ENCODE measurements around the gene ACOX2. TPM values are rescaled to one million over a fixed set of nuclear protein-coding genes. Genes with fewer than 3 reads are reported as not detected.

The ACOX2 gene
- total and polyA plus RNA-seq, 5 donors from 2014 or later, result not detected

DNA sequence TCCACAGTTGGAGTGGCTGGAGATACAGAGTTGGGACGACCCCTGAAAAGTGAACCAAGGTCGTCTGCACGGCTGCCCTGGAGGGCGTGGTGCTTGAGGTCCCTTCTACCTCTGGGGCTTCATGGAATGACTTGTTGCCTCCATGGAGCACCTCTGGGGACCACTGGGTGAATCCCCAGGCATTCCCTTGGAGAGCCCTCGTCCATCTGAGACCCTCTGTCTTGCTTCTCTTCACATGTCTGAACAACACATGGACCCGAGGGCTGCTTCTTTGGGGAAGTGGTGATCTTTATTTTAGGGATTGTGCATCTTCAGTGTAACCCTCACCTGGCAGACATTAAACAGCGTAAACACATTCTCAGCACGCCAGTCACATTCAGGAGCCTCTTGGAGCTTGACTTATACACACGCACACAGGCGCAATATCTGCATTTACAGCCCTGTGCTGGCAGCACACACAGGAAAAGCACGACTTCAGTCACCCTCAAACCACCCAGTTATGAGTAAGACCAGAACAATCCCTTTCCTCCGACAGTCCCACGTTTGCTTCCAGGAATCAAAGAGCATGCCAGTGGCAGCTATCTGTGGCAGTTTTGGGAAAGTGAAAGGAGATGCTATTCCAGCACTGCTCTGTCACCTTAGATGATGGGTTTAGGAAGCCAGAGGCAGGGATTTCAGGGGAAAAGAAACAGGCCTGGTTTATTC, 27.6 kb upstream of the ACOX2 start:
- H3K4me1 ChIP-seq (ENCODE audit: control insufficient read depth, insufficient read depth, low read length, poor library complexity, severe bottlenecking), result peaks cover 5% of the 10 kb centered on the region
- H3K27me3 ChIP-seq (ENCODE audit: control insufficient read depth, insufficient read depth, low read length), result no peaks in the 10 kb centered on the region
- peaks cover 0 to 8% (median under 1%) of the 10 kb centered on the region in 4 donors for H3K4me1 Mint-ChIP-seq
- no peaks in the 10 kb centered on the region for H3K36me3 ChIP-seq (ENCODE audit: control insufficient read depth, insufficient read depth, low read length)
- no peaks in the 10 kb centered on the region for H3K36me3 Mint-ChIP-seq
- DNase-seq (no peak), ATAC-seq (ENCODE audit: low read depth in 2 of 2) (no peak)
- H3K4me3 ChIP-seq (ENCODE audit: low read depth, low read length), result no peak overlapping the region
- H3K9me3 Mint-ChIP-seq, result no peaks in the 10 kb centered on the region
- no peak overlapping the region for H3K27ac ChIP-seq (ENCODE audit: insufficient read depth, low read length, poor library complexity, severe bottlenecking)
- H3K27ac Mint-ChIP-seq, result no peak overlapping the region
- no peaks in the 10 kb centered on the region for H3K9me3 ChIP-seq (ENCODE audit: control insufficient read depth in 2 of 2, low read length in 2 of 2)
- no peaks in the 10 kb centered on the region for H3K27me3 Mint-ChIP-seq
- no peak overlapping the region for H3K4me3 Mint-ChIP-seq

GRCh38 chr3:58564054-58564453, 27.1 kb upstream of the ACOX2 start:
- no peaks in the 10 kb centered on the region for H3K36me3 Mint-ChIP-seq
- Histone ChIP-seq H3K4me1 (ENCODE audit: control insufficient read depth, insufficient read depth, low read length, poor library complexity, severe bottlenecking) (peaks cover 5% of the 10 kb centered on the region), H3K36me3 (ENCODE audit: control insufficient read depth, insufficient read depth, low read length) (no peaks in the 10 kb centered on the region), H3K27ac (ENCODE audit: insufficient read depth, low read length, poor library complexity, severe bottlenecking) (no peak overlapping the region), H3K9me3 (ENCODE audit: control insufficient read depth in 2 of 2, low read length in 2 of 2) (no peaks in the 10 kb centered on the region), H3K4me3 (ENCODE audit: low read depth, low read length) (no peak overlapping the region), H3K27me3 (ENCODE audit: control insufficient read depth, insufficient read depth, low read length) (no peaks in the 10 kb centered on the region)
- H3K4me3 Mint-ChIP-seq, result no peak overlapping the region
- ATAC-seq (ENCODE audit: low read depth in 2 of 2) (no peak), DNase-seq (no peak)
- no peak overlapping the region for H3K27ac Mint-ChIP-seq
- H3K4me1 Mint-ChIP-seq, result peaks cover 0 to 7% (median under 1%) of the 10 kb centered on the region in 4 donors
- no peaks in the 10 kb centered on the region for H3K9me3 Mint-ChIP-seq
- no peaks in the 10 kb centered on the region for H3K27me3 Mint-ChIP-seq

DNA sequence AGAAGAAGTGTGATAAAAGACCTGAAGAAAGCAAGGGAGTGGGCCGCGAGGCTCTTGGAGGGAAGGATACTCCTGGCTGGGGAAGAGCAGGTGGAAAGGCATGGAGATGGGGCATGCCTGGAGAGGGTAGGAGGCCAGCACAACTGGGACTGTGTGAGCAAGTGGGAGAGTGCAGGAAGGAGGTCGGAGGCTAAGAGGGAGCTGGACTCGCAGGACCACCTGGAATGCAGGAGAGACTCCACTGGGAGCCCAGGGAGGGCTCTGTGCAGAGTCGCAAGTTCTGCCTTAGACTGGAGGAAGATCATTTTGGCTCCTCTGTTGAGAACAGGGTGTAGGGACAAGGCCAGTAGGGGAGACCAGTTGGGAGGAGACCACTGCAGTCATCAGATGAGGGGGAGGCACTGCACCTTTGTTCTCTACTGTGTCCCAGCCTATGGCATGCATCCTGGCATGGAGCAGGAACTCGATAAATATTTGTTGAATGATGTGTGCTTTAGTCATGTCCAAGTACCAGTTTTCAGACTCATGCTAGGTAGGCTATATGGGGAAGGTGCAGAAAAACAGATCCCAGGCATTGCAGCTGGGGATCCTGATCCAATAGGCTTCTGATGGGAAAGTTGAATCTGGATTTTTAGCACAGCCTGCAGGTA, 26.5 kb upstream of the ACOX2 start:
- Histone ChIP-seq H3K9me3 (ENCODE audit: control insufficient read depth in 2 of 2, low read length in 2 of 2) (no peaks in the 10 kb centered on the region), H3K4me1 (ENCODE audit: control insufficient read depth, insufficient read depth, low read length, poor library complexity, severe bottlenecking) (peaks cover under 1% of the 10 kb centered on the region), H3K27me3 (ENCODE audit: control insufficient read depth, insufficient read depth, low read length) (no peaks in the 10 kb centered on the region), H3K36me3 (ENCODE audit: control insufficient read depth, insufficient read depth, low read length) (no peaks in the 10 kb centered on the region), H3K27ac (ENCODE audit: insufficient read depth, low read length, poor library complexity, severe bottlenecking) (no peak overlapping the region), H3K4me3 (ENCODE audit: low read depth, low read length) (no peak overlapping the region)
- peaks cover 0 to 2% (median 0%) of the 10 kb centered on the region in 4 donors for H3K4me1 Mint-ChIP-seq
- ATAC-seq (ENCODE audit: low read depth in 2 of 2) (no peak), DNase-seq (no peak)
- no peaks in the 10 kb centered on the region for H3K36me3 Mint-ChIP-seq
- peaks cover under 1% of the 10 kb centered on the region for H3K27me3 Mint-ChIP-seq
- H3K9me3 Mint-ChIP-seq, result no peaks in the 10 kb centered on the region
- H3K4me3 Mint-ChIP-seq, result no peak overlapping the region
- H3K27ac Mint-ChIP-seq, result no peak overlapping the region

DNA sequence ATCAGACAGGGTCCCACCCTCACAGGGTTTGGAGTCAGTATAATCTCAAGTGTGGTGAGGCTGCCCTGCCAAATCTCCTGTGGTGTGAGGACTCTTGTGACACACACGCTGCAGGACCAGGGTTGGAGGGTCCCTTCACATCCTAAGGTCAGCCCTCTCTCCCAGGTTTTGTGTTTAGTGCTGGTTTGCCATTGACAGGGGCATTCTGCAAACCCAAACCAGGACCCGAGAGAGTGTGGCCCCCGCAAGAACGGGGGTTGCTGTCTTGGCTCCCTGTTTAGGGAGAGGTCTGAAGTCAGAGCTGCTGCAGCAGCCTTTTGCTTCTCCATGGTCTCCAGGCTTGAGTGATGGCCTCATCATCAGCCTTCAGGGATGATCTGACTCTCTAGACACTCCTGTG, 25.5 kb upstream of the ACOX2 start:
- Histone ChIP-seq H3K36me3 (ENCODE audit: control insufficient read depth, insufficient read depth, low read length) (no peaks in the 10 kb centered on the region), H3K9me3 (ENCODE audit: control insufficient read depth in 2 of 2, low read length in 2 of 2) (no peaks in the 10 kb centered on the region), H3K27me3 (ENCODE audit: control insufficient read depth, insufficient read depth, low read length) (no peaks in the 10 kb centered on the region), H3K27ac (ENCODE audit: insufficient read depth, low read length, poor library complexity, severe bottlenecking) (no peak overlapping the region), H3K4me3 (ENCODE audit: low read depth, low read length) (no peak overlapping the region), H3K4me1 (ENCODE audit: control insufficient read depth, insufficient read depth, low read length, poor library complexity, severe bottlenecking) (no peaks in the 10 kb centered on the region)
- Mint-ChIP-seq H3K4me1 (no peaks in the 10 kb centered on the region), H3K9me3 (no peaks in the 10 kb centered on the region), H3K27ac (no peak overlapping the region), H3K27me3 (peaks cover 4% of the 10 kb centered on the region), H3K4me3 (no peak overlapping the region), H3K36me3 (no peaks in the 10 kb centered on the region)
- ATAC-seq (ENCODE audit: low read depth in 2 of 2), result no peak
- DNase-seq, result no peak

GRCh38 chr3:58560771-58561311, 23.9 kb upstream of the ACOX2 start:
- no peak overlapping the region for H3K27ac ChIP-seq (ENCODE audit: insufficient read depth, low read length, poor library complexity, severe bottlenecking)
- H3K36me3 ChIP-seq (ENCODE audit: control insufficient read depth, insufficient read depth, low read length), result no peaks in the 10 kb centered on the region
- H3K9me3 ChIP-seq (ENCODE audit: control insufficient read depth in 2 of 2, low read length in 2 of 2), result no peaks in the 10 kb centered on the region
- no peaks in the 10 kb centered on the region for H3K4me1 ChIP-seq (ENCODE audit: control insufficient read depth, insufficient read depth, low read length, poor library complexity, severe bottlenecking)
- no peaks in the 10 kb centered on the region for H3K4me1 Mint-ChIP-seq
- H3K4me3 Mint-ChIP-seq, result no peak overlapping the region
- H3K27ac Mint-ChIP-seq, result no peak overlapping the region
- no peaks in the 10 kb centered on the region for H3K36me3 Mint-ChIP-seq
- H3K4me3 ChIP-seq (ENCODE audit: low read depth, low read length), result no peak overlapping the region
- DNase-seq, result no peak
- H3K27me3 Mint-ChIP-seq, result peaks cover 4% of the 10 kb centered on the region
- H3K27me3 ChIP-seq (ENCODE audit: control insufficient read depth, insufficient read depth, low read length), result no peaks in the 10 kb centered on the region
- H3K9me3 Mint-ChIP-seq, result no peaks in the 10 kb centered on the region
- no peak for ATAC-seq (ENCODE audit: low read depth in 2 of 2)

DNA sequence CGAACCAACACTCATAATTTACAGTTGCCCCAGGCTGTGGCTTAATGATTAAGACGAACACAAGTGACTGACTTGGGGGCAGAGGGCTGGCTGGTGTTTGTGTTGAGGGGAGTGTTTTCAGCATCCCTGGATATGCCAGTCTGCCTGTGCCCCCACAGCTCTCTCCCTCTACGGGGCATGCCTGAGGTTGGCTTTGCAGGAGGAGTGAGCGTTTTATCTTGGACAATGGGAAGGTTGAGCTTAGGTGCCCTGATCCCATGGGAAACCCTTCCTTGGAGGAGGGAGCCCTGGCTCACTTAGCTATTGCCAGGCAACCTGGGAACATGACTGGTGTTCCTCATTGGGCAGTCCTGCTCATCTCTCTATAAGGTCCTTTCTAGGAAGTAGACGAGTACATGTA, 22.6 kb upstream of the ACOX2 start:
- no peak overlapping the region for H3K27ac ChIP-seq (ENCODE audit: insufficient read depth, low read length, poor library complexity, severe bottlenecking)
- H3K9me3 ChIP-seq (ENCODE audit: control insufficient read depth in 2 of 2, low read length in 2 of 2), result no peaks in the 10 kb centered on the region
- peaks cover 5% of the 10 kb centered on the region for H3K27me3 Mint-ChIP-seq
- H3K4me1 Mint-ChIP-seq, result no peaks in the 10 kb centered on the region
- H3K4me1 ChIP-seq (ENCODE audit: control insufficient read depth, insufficient read depth, low read length, poor library complexity, severe bottlenecking), result no peaks in the 10 kb centered on the region
- H3K4me3 ChIP-seq (ENCODE audit: low read depth, low read length), result no peak overlapping the region
- H3K36me3 ChIP-seq (ENCODE audit: control insufficient read depth, insufficient read depth, low read length), result no peaks in the 10 kb centered on the region
- no peaks in the 10 kb centered on the region for H3K9me3 Mint-ChIP-seq
- no peaks in the 10 kb centered on the region for H3K27me3 ChIP-seq (ENCODE audit: control insufficient read depth, insufficient read depth, low read length)
- DNase-seq (no peak), ATAC-seq (ENCODE audit: low read depth in 2 of 2) (no peak)
- H3K36me3 Mint-ChIP-seq, result no peaks in the 10 kb centered on the region
- no peak overlapping the region for H3K4me3 Mint-ChIP-seq
- no peak overlapping the region for H3K27ac Mint-ChIP-seq

- ATAC-seq (ENCODE audit: low read depth in 2 of 2), result no peak
- H3K4me1 Mint-ChIP-seq, result no peaks in the 10 kb centered on the region
- H3K36me3 Mint-ChIP-seq, result no peaks in the 10 kb centered on the region
- no peak overlapping the region for H3K4me3 Mint-ChIP-seq
- Histone ChIP-seq H3K27ac (ENCODE audit: insufficient read depth, low read length, poor library complexity, severe bottlenecking) (no peak overlapping the region), H3K4me1 (ENCODE audit: control insufficient read depth, insufficient read depth, low read length, poor library complexity, severe bottlenecking) (no peaks in the 10 kb centered on the region), H3K9me3 (ENCODE audit: control insufficient read depth in 2 of 2, low read length in 2 of 2) (no peaks in the 10 kb centered on the region), H3K27me3 (ENCODE audit: control insufficient read depth, insufficient read depth, low read length) (no peaks in the 10 kb centered on the region), H3K36me3 (ENCODE audit: control insufficient read depth, insufficient read depth, low read length) (no peaks in the 10 kb centered on the region), H3K4me3 (ENCODE audit: low read depth, low read length) (no peak overlapping the region)
- peaks cover 0 to 2% (median 0%) of the 10 kb centered on the region in 7 donors for H3K9me3 Mint-ChIP-seq
- H3K27ac Mint-ChIP-seq, result no peak overlapping the region
- H3K27me3 Mint-ChIP-seq, result peaks cover 9% of the 10 kb centered on the region
- DNase-seq, result no peak
These were observed 20.5 kb upstream of the ACOX2 start for GRCh38 chr3:58557491-58557890.
